ENCODE measurements around the gene PTPRN.
A peak's percentile ranks its signal among the peaks of the same experiment; 100 is the strongest.

Gene PTPRN

DNA sequence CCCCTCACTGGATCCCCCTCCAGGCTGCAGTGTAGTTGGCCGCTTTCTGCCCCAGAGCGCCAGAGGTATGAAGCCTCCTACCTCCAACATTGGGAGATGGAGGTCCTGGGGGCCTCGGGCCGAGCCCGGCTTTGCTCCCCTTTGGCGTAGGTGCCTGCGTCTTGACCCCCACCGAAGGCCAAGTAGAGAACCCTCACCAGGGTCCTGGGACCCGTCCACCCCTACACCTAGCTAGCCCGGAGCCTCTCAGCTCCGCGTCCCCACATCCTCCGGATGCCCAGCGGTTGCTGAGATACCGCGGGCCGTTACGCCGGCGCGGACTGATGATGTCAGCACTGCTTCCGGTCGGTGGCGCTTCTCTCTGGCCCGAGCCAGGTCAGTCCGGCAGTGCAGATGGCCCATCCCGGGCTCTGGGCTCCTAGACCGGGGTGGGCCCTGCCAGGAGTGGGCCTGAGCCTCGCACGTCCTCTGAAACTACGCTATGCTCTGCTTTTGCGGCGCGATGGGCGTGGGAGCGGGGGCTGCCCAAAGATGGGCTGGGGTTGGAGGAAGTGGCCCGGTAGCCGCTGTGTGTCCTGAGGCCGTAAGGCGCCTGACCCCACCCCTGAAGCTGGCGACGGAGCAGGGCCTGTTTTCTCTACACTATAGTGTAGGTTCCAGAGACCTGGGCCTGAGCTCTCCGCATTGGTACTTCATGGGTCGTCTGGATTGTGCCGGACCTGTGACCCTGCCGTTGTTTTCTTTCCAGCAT, 63.9 kb downstream of the PTPRN start, which contains the start of the genes GLB1L and STK16:
GLB1L (minus strand) TSS at position 297 of the 751 bp plus-strand sequence. CDS start 1,871 bp downstream, outside the sequence.
STK16 (plus strand) TSS at position 332 of the 751 bp plus-strand sequence. CDS start 521 bp downstream, outside the sequence.
- DNase-seq (ENCODE audit: low spot score), result peak; percentile 95

- no peak for DNase-seq (ENCODE audit: low spot score)
Measured at GRCh38 chr2:219244789-219245147, 64.4 kb downstream of the PTPRN start.

GRCh38 chr2:219243291-219243761, 65.9 kb downstream of the PTPRN start:
- no peak for DNase-seq (ENCODE audit: low spot score)
